Vagina (tissue), 2 donors: ENCODE measurements around the gene MEA1.

ENCODE experiments used
- POLR2A ChIP-seq, 2 donors: fragments of 450-650 bp; IDR thresholded peaks; one replicate each; pipeline ENCODE4 v1.6.1; 2017; ENCODE audit warnings: antibody characterized with exemption in 2 of 2, mild to moderate bottlenecking in 2 of 2, moderate library complexity in 2 of 2
- POLR2AphosphoS5 ChIP-seq, 2 donors: sonication (generic); formaldehyde crosslinking; IDR thresholded peaks; one replicate each; pipeline ENCODE4 v1.9.0; 2017; ENCODE audit warnings: antibody characterized with exemption in 2 of 2, mild to moderate bottlenecking in 2 of 2, low read depth in 1 of 2; ENCODE audit not compliant: insufficient read depth in 1 of 2
- TF ChIP-seq, protein P1 (sequence below), 3 experiments: fragments of 450-650 bp in 2 of 3; fragments of 200-600 bp in 1 of 3; sonication (generic) in 1 of 3; IDR thresholded peaks; one replicate each; pipeline ENCODE4 v1.5.1; 2017 to 2019; ENCODE audit warnings: antibody characterized with exemption in 3 of 3, mild to moderate bottlenecking in 2 of 3, moderate library complexity in 2 of 3

DNA sequence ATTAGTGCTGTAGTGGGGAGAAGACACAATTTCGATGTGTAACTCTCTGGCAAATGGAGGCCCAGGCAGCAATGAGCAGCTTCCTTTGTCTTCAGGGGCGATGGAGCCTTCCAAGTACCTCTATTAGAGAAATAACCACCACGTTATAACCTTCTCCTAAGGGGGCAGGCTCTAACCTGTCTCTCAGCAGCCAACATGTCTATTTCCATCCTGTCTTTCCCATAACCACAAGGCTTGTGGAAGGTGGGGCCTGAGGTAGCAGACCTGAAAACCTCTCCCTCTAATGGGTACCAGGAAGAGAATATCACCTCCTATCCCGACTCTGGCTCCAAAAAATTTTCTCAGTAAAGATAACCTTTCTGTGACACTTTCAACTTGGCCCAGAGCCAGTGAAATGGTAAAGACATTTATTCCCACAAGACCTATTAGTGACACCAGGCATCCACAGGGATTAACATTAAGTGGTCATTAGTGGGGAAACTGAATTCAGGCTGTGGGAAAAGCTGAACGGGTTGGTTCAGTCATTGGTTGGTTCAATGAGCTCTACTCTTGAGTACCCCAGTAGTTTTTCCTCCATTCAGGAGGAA lies 38.7 kb downstream of the MEA1 start:
- no peak for TF ChIP-seq POLR2A (IDR thresholded peaks at IDR 0.05)
- TF ChIP-seq, protein P1, sequence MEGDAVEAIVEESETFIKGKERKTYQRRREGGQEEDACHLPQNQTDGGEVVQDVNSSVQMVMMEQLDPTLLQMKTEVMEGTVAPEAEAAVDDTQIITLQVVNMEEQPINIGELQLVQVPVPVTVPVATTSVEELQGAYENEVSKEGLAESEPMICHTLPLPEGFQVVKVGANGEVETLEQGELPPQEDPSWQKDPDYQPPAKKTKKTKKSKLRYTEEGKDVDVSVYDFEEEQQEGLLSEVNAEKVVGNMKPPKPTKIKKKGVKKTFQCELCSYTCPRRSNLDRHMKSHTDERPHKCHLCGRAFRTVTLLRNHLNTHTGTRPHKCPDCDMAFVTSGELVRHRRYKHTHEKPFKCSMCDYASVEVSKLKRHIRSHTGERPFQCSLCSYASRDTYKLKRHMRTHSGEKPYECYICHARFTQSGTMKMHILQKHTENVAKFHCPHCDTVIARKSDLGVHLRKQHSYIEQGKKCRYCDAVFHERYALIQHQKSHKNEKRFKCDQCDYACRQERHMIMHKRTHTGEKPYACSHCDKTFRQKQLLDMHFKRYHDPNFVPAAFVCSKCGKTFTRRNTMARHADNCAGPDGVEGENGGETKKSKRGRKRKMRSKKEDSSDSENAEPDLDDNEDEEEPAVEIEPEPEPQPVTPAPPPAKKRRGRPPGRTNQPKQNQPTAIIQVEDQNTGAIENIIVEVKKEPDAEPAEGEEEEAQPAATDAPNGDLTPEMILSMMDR (IDR thresholded peaks at IDR 0.05), result no peak
- no peak for TF ChIP-seq POLR2AphosphoS5 (IDR thresholded peaks at IDR 0.05; ENCODE audit: insufficient read depth in 1 of 2, low read depth in 1 of 2)
